ENCODE measurements around the gene SIM2. TPM values are rescaled to one million over a fixed set of nuclear protein-coding genes. Genes with fewer than 3 reads are reported as not detected.

Gene SIM2
- total RNA-seq, 1 donor = not detected

DNA sequence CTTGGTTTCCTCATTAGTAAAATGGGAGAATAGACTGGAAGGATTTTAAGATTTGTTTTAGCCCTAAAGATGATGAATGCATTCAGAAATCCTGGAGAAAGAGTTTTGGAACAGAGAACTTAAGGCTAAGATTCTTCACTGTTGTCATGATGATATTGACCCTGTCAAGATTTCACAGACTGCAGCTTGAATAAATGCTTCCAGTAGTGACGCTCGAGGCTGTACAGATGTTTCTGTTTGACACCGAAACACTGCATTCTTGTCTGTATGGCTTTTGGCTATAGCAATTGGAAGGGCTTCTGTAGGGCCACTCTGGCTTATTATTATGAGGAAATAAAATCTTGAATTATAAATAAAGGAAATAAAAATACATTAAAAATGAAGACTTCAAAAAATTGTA lies 25.7 kb downstream of the SIM2 start:
- DNase-seq (ENCODE audit: low read depth) = no peak
- no peak overlapping the region for H3K4me3 ChIP-seq (ENCODE audit: low read depth, low read length)
- TF ChIP-seq, protein P1, sequence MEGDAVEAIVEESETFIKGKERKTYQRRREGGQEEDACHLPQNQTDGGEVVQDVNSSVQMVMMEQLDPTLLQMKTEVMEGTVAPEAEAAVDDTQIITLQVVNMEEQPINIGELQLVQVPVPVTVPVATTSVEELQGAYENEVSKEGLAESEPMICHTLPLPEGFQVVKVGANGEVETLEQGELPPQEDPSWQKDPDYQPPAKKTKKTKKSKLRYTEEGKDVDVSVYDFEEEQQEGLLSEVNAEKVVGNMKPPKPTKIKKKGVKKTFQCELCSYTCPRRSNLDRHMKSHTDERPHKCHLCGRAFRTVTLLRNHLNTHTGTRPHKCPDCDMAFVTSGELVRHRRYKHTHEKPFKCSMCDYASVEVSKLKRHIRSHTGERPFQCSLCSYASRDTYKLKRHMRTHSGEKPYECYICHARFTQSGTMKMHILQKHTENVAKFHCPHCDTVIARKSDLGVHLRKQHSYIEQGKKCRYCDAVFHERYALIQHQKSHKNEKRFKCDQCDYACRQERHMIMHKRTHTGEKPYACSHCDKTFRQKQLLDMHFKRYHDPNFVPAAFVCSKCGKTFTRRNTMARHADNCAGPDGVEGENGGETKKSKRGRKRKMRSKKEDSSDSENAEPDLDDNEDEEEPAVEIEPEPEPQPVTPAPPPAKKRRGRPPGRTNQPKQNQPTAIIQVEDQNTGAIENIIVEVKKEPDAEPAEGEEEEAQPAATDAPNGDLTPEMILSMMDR (IDR thresholded peaks at IDR 0.05; ENCODE audit: insufficient read depth, low read depth, low read length) = no peak

DNA sequence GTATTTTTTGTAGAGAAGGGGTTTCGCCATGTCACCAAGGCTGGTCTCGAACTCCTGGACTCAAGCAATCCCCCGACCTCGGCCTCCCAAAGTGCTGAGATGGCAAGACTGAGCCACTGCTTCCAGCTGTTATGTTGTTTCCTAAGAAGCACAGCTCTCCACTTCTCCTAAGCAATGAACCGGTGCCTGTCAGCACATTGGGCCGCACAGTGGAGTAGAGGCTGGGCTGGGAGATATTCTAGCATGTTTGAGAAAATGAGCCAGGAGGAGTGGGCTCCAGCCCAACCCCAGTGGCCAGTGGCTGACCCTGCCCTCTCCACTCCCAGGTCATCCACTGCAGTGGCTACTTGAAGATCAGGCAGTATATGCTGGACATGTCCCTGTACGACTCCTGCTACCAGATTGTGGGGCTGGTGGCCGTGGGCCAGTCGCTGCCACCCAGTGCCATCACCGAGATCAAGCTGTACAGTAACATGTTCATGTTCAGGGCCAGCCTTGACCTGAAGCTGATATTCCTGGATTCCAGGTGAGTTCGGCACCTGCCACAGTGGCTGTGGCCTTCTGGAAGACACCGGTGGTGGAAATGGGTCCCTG lies 27.0 kb downstream of the SIM2 start:
- no peak overlapping the region for H3K4me3 ChIP-seq (ENCODE audit: low read depth, low read length)
- DNase-seq (ENCODE audit: low read depth) = no peak
- TF ChIP-seq, protein P1 (IDR thresholded peaks at IDR 0.05; ENCODE audit: insufficient read depth, low read depth, low read length) = no peak

DNA sequence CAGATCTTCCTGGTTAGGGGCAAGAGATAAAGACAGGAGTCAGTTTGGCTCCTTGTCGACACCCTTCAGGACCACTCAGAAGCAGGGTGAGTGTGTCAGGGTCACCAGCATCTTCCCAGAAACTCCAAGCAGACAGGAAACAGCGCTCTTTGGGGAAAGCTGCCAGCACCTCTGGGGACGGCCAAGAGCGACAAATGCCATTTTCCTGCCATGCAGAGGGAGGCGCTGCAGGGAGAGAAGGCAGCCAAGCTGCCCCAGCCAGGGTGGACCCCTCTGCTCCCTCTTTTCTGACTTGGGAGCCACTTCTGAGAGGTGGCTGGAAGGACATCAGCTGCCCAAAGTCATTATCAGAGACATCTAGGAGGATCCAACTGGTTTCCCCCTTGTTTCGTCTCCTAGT lies 29.0 kb downstream of the SIM2 start:
- TF ChIP-seq, protein P1 (IDR thresholded peaks at IDR 0.05; ENCODE audit: insufficient read depth, low read depth, low read length) = no peak
- no peak for DNase-seq (ENCODE audit: low read depth)

DNA sequence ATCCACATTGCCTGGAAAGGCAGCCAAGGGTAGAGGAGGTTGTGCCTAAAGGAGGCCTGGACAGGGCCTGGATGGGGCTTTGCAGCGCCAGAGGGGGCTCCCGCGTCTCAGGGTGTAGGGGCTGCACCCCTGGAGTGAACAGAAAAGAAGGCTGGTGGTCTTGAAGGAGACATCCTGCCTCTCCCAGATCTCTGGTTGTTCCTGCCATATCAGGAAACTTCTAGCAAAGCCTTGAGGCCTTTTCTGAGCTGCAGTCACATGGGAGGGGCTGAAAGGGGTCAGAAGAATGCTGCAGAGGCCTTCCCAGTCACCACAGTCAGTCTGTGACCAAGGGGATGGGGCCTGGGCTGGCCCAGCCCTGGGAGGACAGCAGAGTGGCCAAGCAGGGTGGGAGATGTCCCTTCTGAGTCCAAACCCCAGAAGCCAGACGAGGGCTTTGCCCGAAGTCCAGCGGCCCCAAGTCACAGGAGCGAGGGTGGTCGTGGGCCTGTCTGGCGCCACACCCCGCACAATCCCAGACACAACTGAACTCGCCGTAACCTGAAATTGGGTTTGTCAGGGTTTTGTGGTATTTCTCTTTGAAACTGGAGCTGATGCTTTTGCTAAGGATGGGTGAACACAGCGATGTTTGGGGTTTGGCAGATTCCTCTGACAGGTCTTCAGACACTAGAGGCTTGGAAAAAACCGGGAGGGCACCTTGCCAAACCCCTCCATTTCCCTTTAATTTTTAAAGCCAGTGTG lies 29.6 kb downstream of the SIM2 start:
- DNase-seq (ENCODE audit: low read depth) = no peak
- TF ChIP-seq, protein P1 (IDR thresholded peaks at IDR 0.05; ENCODE audit: insufficient read depth, low read depth, low read length) = no peak
- H3K4me3 ChIP-seq (ENCODE audit: low read depth, low read length) = no peak overlapping the region

More for the DNA sequence above, 29.0 kb downstream of the SIM2 start:
- H3K4me3 ChIP-seq (ENCODE audit: low read depth, low read length) = no peak overlapping the region

DNA sequence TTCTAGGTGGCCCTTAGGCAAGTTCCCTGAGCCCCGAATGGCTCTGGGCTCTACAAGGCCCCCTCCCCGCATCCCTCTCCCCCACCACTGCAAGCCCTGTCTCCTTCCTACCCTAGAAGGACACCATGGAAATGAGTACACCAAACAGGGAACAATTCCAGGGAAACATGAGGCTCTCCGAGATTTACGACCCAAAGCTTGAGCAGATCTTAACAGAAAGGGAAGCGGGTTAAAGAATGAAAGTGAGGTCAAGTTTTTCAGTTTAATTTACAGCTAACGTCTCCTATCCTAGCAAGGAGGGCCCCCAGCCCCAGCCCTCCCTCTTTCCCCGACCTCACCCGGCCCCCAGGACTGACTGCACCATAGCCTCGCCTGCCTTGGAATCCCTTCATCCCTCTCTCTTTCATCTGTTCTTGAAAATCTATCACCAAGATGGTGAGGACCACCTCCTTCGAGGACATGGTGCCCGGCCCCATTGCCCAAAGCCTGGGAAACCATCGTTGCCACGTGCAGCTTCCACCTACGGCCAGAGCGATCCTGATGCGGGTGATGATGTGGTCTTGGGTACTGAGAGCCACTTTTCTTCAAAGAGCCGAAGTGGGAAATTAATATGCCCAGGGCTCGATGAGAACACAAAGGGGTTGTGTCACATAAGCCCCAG lies 30.5 kb downstream of the SIM2 start:
- H3K4me3 ChIP-seq (ENCODE audit: low read depth, low read length) = no peak overlapping the region
- no peak for DNase-seq (ENCODE audit: low read depth)
- TF ChIP-seq, protein P1 (IDR thresholded peaks at IDR 0.05; ENCODE audit: insufficient read depth, low read depth, low read length) = no peak

DNA sequence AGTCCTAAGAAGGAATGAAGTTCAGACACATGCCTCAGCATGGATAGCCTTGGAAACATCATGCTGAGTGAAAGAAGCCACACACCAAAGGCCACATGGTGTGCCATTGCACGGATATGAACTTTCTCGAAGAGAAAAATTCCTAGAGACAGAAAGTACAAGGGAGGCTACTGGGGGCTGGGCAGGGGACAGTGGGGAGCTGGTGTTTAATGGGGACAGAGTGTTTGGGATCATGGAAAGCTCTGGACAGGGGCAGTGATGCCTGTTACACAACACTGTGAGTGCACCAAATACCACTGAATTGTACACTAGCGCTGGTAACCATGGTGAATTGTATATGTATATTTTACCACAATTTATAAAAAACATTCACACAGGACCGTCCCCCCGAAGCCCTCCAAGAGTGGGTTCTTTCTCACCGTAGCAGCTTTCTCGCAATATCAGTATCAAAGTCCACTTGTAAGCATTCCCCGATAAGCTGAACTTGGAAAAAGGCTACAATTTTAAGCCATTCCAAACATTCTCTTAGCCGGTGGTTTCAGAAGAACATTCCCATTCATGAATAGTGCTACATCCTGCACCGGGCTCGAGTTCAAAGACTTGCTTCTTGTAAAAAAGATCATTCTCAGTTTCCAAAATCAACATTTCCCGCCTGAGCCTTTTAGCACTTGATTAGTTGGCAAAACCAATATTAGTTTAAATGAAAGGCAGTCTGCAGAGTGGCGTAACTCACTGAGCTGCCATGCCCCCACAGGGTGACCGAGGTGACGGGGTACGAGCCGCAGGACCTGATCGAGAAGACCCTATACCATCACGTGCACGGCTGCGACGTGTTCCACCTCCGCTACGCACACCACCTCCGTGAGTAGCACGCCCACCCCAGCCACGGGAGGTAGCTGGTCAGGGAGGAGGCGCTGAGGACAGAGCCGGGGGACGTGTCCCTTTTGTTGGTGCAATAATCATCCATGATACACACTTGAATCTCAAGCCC lies 31.7 kb downstream of the SIM2 start:
- DNase-seq (ENCODE audit: low read depth) = no peak
- H3K4me3 ChIP-seq (ENCODE audit: low read depth, low read length) = no peak overlapping the region
- TF ChIP-seq, protein P1 (IDR thresholded peaks at IDR 0.05; ENCODE audit: insufficient read depth, low read depth, low read length) = no peak

Measured in fibroblast of villous mesenchyme (primary cell).